ENCODE results near the gene SOX3. TPM values are rescaled to one million over a fixed set of nuclear protein-coding genes. Genes with fewer than 3 reads are reported as not detected.

Gene SOX3
- not detected in 5 replicates for total RNA-seq (2022; extraction: Qiagen RNA extraction; ENCODE audit: low read depth)

GRCh38 chrX:140504371-140505324 is at the start of gene SOX3:
Gene SOX3, minus strand, starts transcription at chrX:140505069. Its CDS starts 9 bp downstream, at chrX:140505060.

Other genes with a start within 250 kb of the SOX3 start
- 1.0 to 3.0 TPM (median 2.3 TPM) in 5 replicates for gene LINC00632, start 204.7 kb upstream of the SOX3 start, total RNA-seq (2022; extraction: Qiagen RNA extraction; ENCODE audit: low read depth)